ENCODE measurements around the gene TSPO2. TPM values are rescaled to one million over a fixed set of nuclear protein-coding genes. Genes with fewer than 3 reads are reported as not detected.

The TSPO2 gene
- total and polyA plus RNA-seq, 9 of the 15 experiments (the other 6 are each of a cell fraction or from before 2014, with no cell fraction given) = not detected

- Histone ChIP-seq H4K20me1 (replicated peaks; ENCODE audit: control insufficient read depth, insufficient read depth, low read length) (no peaks in the 10 kb centered on the region), H3K79me2 (ENCODE audit: control insufficient read depth, insufficient read depth, low read length) (no peaks in the 10 kb centered on the region), H2AFZ (ENCODE audit: low read depth, low read length) (peak overlapping the region; percentile 76), H3K36me3 (ENCODE audit: control insufficient read depth, insufficient read depth, low read length) (no peaks in the 10 kb centered on the region), H3K27ac (ENCODE audit: extremely low read depth, low read depth, low read length) (peak overlapping the region; percentile 11; the same call in 2 of the 3 replicates), H3K9me1 (ENCODE audit: control insufficient read depth, insufficient read depth, low read length) (no peaks in the 10 kb centered on the region), H3K9me3 (replicated peaks; ENCODE audit: control insufficient read depth, insufficient read depth, low read depth, low read length) (no peaks in the 10 kb centered on the region), H3K27me3 (ENCODE audit: control insufficient read depth in 2 of 2, insufficient read depth in 2 of 2, low read length in 2 of 2) (peaks cover 3 to 7% of the 10 kb centered on the region in 2 experiments; a peak in 3 of 5 replicates), H3K4me2 (ENCODE audit: insufficient read depth, low read length) (peak overlapping the region; percentile 66), H3K4me3 (no peak overlapping the region), H3K4me1 (replicated peaks in 1 of 2; ENCODE audit: control insufficient read depth in 2 of 2, insufficient read depth in 2 of 2, low read length in 2 of 2) (peaks cover 13 to 27% of the 10 kb centered on the region in 2 experiments; a peak in 4 of 5 replicates), H3K9ac (ENCODE audit: insufficient read depth in 1 of 2, low read depth in 2 of 2, low read length in 2 of 2) (no peak overlapping the region)
- peak; percentile 54 to 76 (median 62) for DNase-seq (ENCODE audit: extremely low read depth in 1 of 4, low spot score in 3 of 4)
- peak; percentile 52 for ATAC-seq
- intact Hi-C loops (cut with micrococcal nuclease) = loop anchor here (5.0 kb wide), 1 partner anchor 75 kb away; the partner anchor contains the start of genes NFYA and OARD1
- no TSS peak for BruUV-seq (replicated peaks)
- ChIA-PET CTCF (ENCODE audit: low intra/inter-chr PET ratio) (interaction anchor here (0.7 kb wide), 1 partner anchor 10 kb away, joined by 4 read pairs; no protein-coding TSS in a partner anchor), POLR2A (interaction anchor here (0.7 to 1.0 kb wide), 2 partner anchors 10 to 546 kb away, joined by 3 to 4 read pairs; no protein-coding TSS in a partner anchor)
- FAIRE-seq = peak; percentile 83
- in situ Hi-C loops (cut with MboI) = no loop called here
- WGBS (ENCODE audit: insufficient coverage, low coverage, missing lambda C conversion rate) = 0% methylated on average over 4 of the region's 4 CpGs
- peak; percentile 97 for TF ChIP-seq FOSL1 (tag; conservative IDR thresholded peaks at IDR 0.05)
- no peak for TF ChIP-seq MED1 (CRISPR knock-in tag; IDR thresholded peaks at IDR 0.05; ENCODE audit: borderline replicate concordance)
- TF ChIP-seq RHOXF2B (CRISPR knock-in tag; conservative IDR thresholded peaks at IDR 0.05) = no peak
- TF ChIP-seq ZBTB40 (IDR thresholded peaks at IDR 0.05) = no peak
- TF ChIP-seq ZBTB40 (CRISPR knock-in tag; IDR thresholded peaks at IDR 0.05) = no peak
- TF ChIP-seq ZNF561 (CRISPR knock-in tag; conservative IDR thresholded peaks at IDR 0.05) = no peak
- TF ChIP-seq FOXM1 (IDR thresholded peaks at IDR 0.05; ENCODE audit: low read depth) = no peak
- TF ChIP-seq FOXM1 (CRISPR knock-in tag; IDR thresholded peaks at IDR 0.05; ENCODE audit: low read depth) = no peak
- TF ChIP-seq ZSCAN32 (CRISPR knock-in tag; IDR thresholded peaks at IDR 0.05) = no peak
- no peak for TF ChIP-seq ZNF217 (CRISPR knock-in tag; IDR thresholded peaks at IDR 0.05)
These were observed 44.9 kb upstream of the TSPO2 start for GRCh38 chr6:40997234-40997957.

All from K562 (cell line).